ENCODE measurements around the gene MAP4K3. TPM values are rescaled to one million over a fixed set of nuclear protein-coding genes. Genes with fewer than 3 reads are reported as not detected.

MAP4K3 gene
- total and polyA plus RNA-seq, 2 of the 8 experiments (the other 6 are each of a cell fraction or from before 2014, with no cell fraction given), result 11.4 to 63.0 TPM

- Histone ChIP-seq H3K4me1 (replicated peaks in 1 of 4; ENCODE audit: control insufficient read depth in 3 of 4, insufficient read depth in 4 of 4, low read length in 3 of 4) (peaks cover 3 to 6% (median 4%) of the 10 kb centered on the region in 4 experiments; a peak in 6 of 7 replicates), H3K4me3 (ENCODE audit: extremely low read depth in 1 of 4, insufficient read depth in 2 of 4, low read depth in 3 of 4, low read length in 4 of 4) (no peak overlapping the region), H4K8ac (ENCODE audit: extremely low read depth, insufficient read depth, low read length) (no peak overlapping the region), H2BK15ac (ENCODE audit: low read length) (no peak overlapping the region), H3K56ac (replicated peaks; ENCODE audit: insufficient read length, low read depth, low read length) (no peak overlapping the region), H2BK12ac (ENCODE audit: low read depth, low read length) (no peak overlapping the region), H3K27ac (ENCODE audit: low read depth, low read length) (no peak overlapping the region), H3K14ac (ENCODE audit: insufficient read length) (no peak overlapping the region), H3K4ac (replicated peaks; ENCODE audit: insufficient read length, low read depth, low read length) (no peak overlapping the region), H3K23me2 (ENCODE audit: low read depth, low read length) (no peaks in the 10 kb centered on the region), H3K23ac (ENCODE audit: insufficient read length) (no peak overlapping the region), H3K4me2 (ENCODE audit: insufficient read depth in 1 of 2, low read depth in 2 of 2, low read length in 2 of 2) (no peak overlapping the region), H2AFZ (ENCODE audit: low read length) (no peak overlapping the region), H3K79me2 (ENCODE audit: control insufficient read depth in 1 of 2, insufficient read depth in 2 of 2, low read length in 2 of 2) (peaks cover 0 to 86% of the 10 kb centered on the region in 2 experiments; a peak in 3 of 4 replicates), H3K79me1 (ENCODE audit: low read depth, low read length) (no peaks in the 10 kb centered on the region; the same call in 1 of the 2 replicates), H3K27me3 (replicated peaks in 1 of 4; ENCODE audit: control insufficient read depth in 3 of 4, extremely low read depth in 1 of 4, insufficient read depth in 3 of 4, low read length in 3 of 4) (peaks cover 0 to 1% (median 0%) of the 10 kb centered on the region in 4 experiments; a peak in 1 of 7 replicates), H2BK120ac (replicated peaks; ENCODE audit: low read depth, low read length) (no peak overlapping the region), H3K18ac (ENCODE audit: extremely low read depth, low read length) (no peak overlapping the region), H4K91ac (replicated peaks; ENCODE audit: insufficient read length, low read length) (no peak overlapping the region), H3K9me3 (ENCODE audit: insufficient read depth in 2 of 2, low read depth in 1 of 2, low read length in 1 of 2) (0 out of 4 replicates have a peak, but pooled peaks cover 0 to 2% of the 10 kb centered on the region in 2 experiments), H2BK20ac (ENCODE audit: low read length) (no peak overlapping the region), H3K36me3 (ENCODE audit: control insufficient read depth in 2 of 4, insufficient read depth in 4 of 4, low read length in 3 of 4) (peaks cover 0 to 9% (median 3%) of the 10 kb centered on the region in 4 experiments; a peak in 5 of 8 replicates), H4K5ac (ENCODE audit: insufficient read length, low read depth, low read length) (no peak overlapping the region), H2AK5ac (ENCODE audit: low read depth, low read length) (no peak overlapping the region), H4K20me1 (replicated peaks in 1 of 2; ENCODE audit: control insufficient read depth in 1 of 2, insufficient read depth in 2 of 2, low read length in 2 of 2) (no peaks in the 10 kb centered on the region), H2BK5ac (ENCODE audit: low read depth, low read length) (no peak overlapping the region), H3K9ac (replicated peaks in 1 of 4; ENCODE audit: extremely low read depth in 1 of 4, low read depth in 3 of 4, low read length in 3 of 4) (no peak overlapping the region)
- FAIRE-seq, result peak; percentile 24
- POLR2A ChIA-PET (ENCODE audit: partially characterized antibody), result interaction anchor here (0.5 to 0.8 kb wide), 2 partner anchors 57 to 79 kb away, joined by 3 read pairs; partner anchors contain the start of gene MAP4K3
- no peak for DNase-seq (ENCODE audit: low read depth in 1 of 2, low spot score in 2 of 2)
- CTCF ChIA-PET (ENCODE audit: partially characterized antibody), result interaction anchor here (0.5 to 2.9 kb wide), 19 partner anchors 10 to 351 kb away, joined by 3 to 18 read pairs (median 4); no protein-coding TSS in a partner anchor
- TF ChIP-seq RXRA (IDR thresholded peaks at IDR 0.05; ENCODE audit: insufficient read depth, low read depth, low read length) (no peak), SIN3A (conservative IDR thresholded peaks at IDR 0.05 in 1 of 2, IDR thresholded peaks at IDR 0.05 in 1 of 2; ENCODE audit: low read depth in 1 of 2, low read length in 2 of 2) (no peak), RBBP5 (IDR thresholded peaks at IDR 0.05; ENCODE audit: borderline replicate concordance, low read depth, low read length) (no peak), GABPA (IDR thresholded peaks at IDR 0.05; ENCODE audit: borderline replicate concordance, insufficient read depth, low read length) (no peak), MAX (IDR thresholded peaks at IDR 0.05) (no peak), SIX5 (IDR thresholded peaks at IDR 0.05; ENCODE audit: low read depth, low read length) (no peak), ATF2 (IDR thresholded peaks at IDR 0.05; ENCODE audit: low read length) (no peak)
Measured at GRCh38 chr2:39379643-39380524, 57.2 kb downstream of the MAP4K3 start.
